HepG2 (cell line): Measurements from ENCODE around the gene CYSRT1. TPM values are rescaled to one million over a fixed set of nuclear protein-coding genes. Genes with fewer than 3 reads are reported as not detected.
A peak's percentile ranks its signal among the peaks of the same experiment; 100 is the strongest.

Experiments
- EZH2 ChIP-seq: conservative IDR thresholded peaks from 2 replicates; pipeline ENCODE4 v1.6.1; 2012; ENCODE audit warnings: mild to moderate bottlenecking, low read depth, low read length, moderate library complexity
- FOSL1 ChIP-seq: sonication (generic); formaldehyde crosslinking; IDR thresholded peaks from 2 replicates; pipeline ENCODE4 v1.9.0; 2021; ENCODE audit warnings: missing genetic modification reagents, borderline replicate concordance
- GATA4 ChIP-seq: sonication (generic); IDR thresholded peaks from 2 replicates; pipeline ENCODE4 v1.6.1; 2016; ENCODE audit warnings: antibody characterized with exemption, low read depth, borderline replicate concordance
- POGZ ChIP-seq: sonication (generic); formaldehyde crosslinking; IDR thresholded peaks from 2 replicates; pipeline ENCODE4 v1.4.0; 2020; ENCODE audit warnings: mild to moderate bottlenecking, missing genetic modification reagents
- RFX5 ChIP-seq: IDR thresholded peaks from 2 replicates; pipeline ENCODE4 v1.6.1; 2011; ENCODE audit warnings: low read depth, low read length, improper control_type of control experiment
- SKI ChIP-seq: fragments of 450-650 bp; IDR thresholded peaks from one replicate; pipeline ENCODE4 v1.6.1; 2018; ENCODE audit warnings: mild to moderate bottlenecking; ENCODE audit not compliant: partially characterized antibody
- SMAD1 ChIP-seq: sonication (generic); formaldehyde crosslinking; IDR thresholded peaks from 2 replicates; pipeline ENCODE4 v1.4.0; 2020; ENCODE audit warnings: missing genetic modification reagents, low read depth, mild to moderate bottlenecking, borderline replicate concordance
- SMC3 ChIP-seq: IDR thresholded peaks from 2 replicates; pipeline ENCODE4 v1.6.1; 2011; ENCODE audit warnings: low read length, improper control_type of control experiment
- SP5 ChIP-seq: IDR thresholded peaks from 2 replicates; pipeline ENCODE4 v1.6.1; 2016; ENCODE audit warnings: low read depth, borderline replicate concordance
- STAG1 ChIP-seq: sonication (generic); formaldehyde crosslinking; IDR thresholded peaks from 2 replicates; pipeline ENCODE4 v1.4.0; 2020; ENCODE audit warnings: missing genetic modification reagents
- TFAP4 ChIP-seq: sonication (generic); IDR thresholded peaks from 2 replicates; pipeline ENCODE4 v1.6.1; 2016; ENCODE audit warnings: low read depth, borderline replicate concordance
- ZKSCAN5 ChIP-seq: sonication (generic); formaldehyde crosslinking; IDR thresholded peaks from 2 replicates; pipeline ENCODE4 v1.5.1; 2020; ENCODE audit warnings: mild to moderate bottlenecking, missing genetic modification reagents
- ZNF20 ChIP-seq: sonication (generic); formaldehyde crosslinking; IDR thresholded peaks from 2 replicates; pipeline ENCODE4 v1.4.0; 2020; ENCODE audit warnings: mild to moderate bottlenecking, moderate library complexity, missing genetic modification reagents
- ZNF232 ChIP-seq: sonication (generic); formaldehyde crosslinking; IDR thresholded peaks from 2 replicates; pipeline ENCODE4 v1.4.0; 2020; ENCODE audit warnings: missing genetic modification reagents, borderline replicate concordance
- ZNF382 ChIP-seq: sonication (generic); formaldehyde crosslinking; IDR thresholded peaks from 2 replicates; pipeline ENCODE4 v1.5.0; 2020; ENCODE audit warnings: missing genetic modification reagents, mild to moderate bottlenecking, borderline replicate concordance
- ZNF687 ChIP-seq: sonication (generic); formaldehyde crosslinking; IDR thresholded peaks from 2 replicates; pipeline ENCODE4 v1.5.1; 2020; ENCODE audit warnings: mild to moderate bottlenecking, missing genetic modification reagents, moderate library complexity
- ZNF720 ChIP-seq: sonication (generic); formaldehyde crosslinking; IDR thresholded peaks from 2 replicates; pipeline ENCODE4 v1.4.0; 2020; ENCODE audit warnings: missing genetic modification reagents
- polyA plus RNA-seq, 8 experiments: library from polyadenylated mRNA; depleted of rRNA in 3 of 8; stranded (reverse) in 7 of 8; unstranded in 1 of 8; fragments of >200 nt; fragmentation: Illumina TruSeq in 4 of 8; extraction: Trizol in 4 of 8; gene quantifications; 2 replicates each; pipeline versions ENCODE4 v1.2.1 to v1.2.3, GENCODE V29; 2011 to 2016; ENCODE audit warnings: low read depth in 4 of 8, missing spikeins in 1 of 8, mixed read lengths in 1 of 8; ENCODE audit not compliant: insufficient read depth in 1 of 8
- total RNA-seq, 5 experiments: library from RNA; depleted of rRNA; stranded (reverse); fragments of >200 nt; fragmentation: Illumina TruSeq; extraction: Trizol; gene quantifications; 2 replicates each; pipeline ENCODE4 v1.2.3, GENCODE V29; 2016; ENCODE audit warnings: low read depth in 1 of 5
- TF ChIP-seq, protein P1 (sequence below): sonication (generic); formaldehyde crosslinking; IDR thresholded peaks from 2 replicates; pipeline ENCODE4 v1.5.1; 2020; ENCODE audit warnings: mild to moderate bottlenecking, missing genetic modification reagents

CYSRT1 gene
- total and polyA plus RNA-seq, 2 of the 13 experiments (the other 11 are each of a cell fraction or from before 2014, with no cell fraction given): 1.5 to 2.1 TPM

GRCh38 chr9:137176302-137177182, 48.4 kb upstream of the CYSRT1 start (continued):
- TF ChIP-seq SMC3 (0 out of 2 replicates have a peak, but pooled peaks have one; percentile 20), ZKSCAN5 (CRISPR knock-in tag) (no peak), ZNF687 (CRISPR knock-in tag) (0 out of 2 replicates have a peak, but pooled peaks have one; percentile 25), SP5 (CRISPR knock-in tag) (no peak), POGZ (CRISPR knock-in tag) (no peak), ZNF382 (CRISPR knock-in tag) (no peak), ZNF20 (CRISPR knock-in tag) (no peak), RFX5 (no peak), ZNF720 (no peak), EZH2 (no peak), STAG1 (peak; percentile 70), ZNF232 (CRISPR knock-in tag) (no peak), GATA4 (no peak), SKI (peak; percentile 16), FOSL1 (CRISPR knock-in tag) (no peak), TFAP4 (peak; percentile 13; the same call in 1 of the 2 replicates), SMAD1 (CRISPR knock-in tag) (no peak)
- TF ChIP-seq, protein P1, sequence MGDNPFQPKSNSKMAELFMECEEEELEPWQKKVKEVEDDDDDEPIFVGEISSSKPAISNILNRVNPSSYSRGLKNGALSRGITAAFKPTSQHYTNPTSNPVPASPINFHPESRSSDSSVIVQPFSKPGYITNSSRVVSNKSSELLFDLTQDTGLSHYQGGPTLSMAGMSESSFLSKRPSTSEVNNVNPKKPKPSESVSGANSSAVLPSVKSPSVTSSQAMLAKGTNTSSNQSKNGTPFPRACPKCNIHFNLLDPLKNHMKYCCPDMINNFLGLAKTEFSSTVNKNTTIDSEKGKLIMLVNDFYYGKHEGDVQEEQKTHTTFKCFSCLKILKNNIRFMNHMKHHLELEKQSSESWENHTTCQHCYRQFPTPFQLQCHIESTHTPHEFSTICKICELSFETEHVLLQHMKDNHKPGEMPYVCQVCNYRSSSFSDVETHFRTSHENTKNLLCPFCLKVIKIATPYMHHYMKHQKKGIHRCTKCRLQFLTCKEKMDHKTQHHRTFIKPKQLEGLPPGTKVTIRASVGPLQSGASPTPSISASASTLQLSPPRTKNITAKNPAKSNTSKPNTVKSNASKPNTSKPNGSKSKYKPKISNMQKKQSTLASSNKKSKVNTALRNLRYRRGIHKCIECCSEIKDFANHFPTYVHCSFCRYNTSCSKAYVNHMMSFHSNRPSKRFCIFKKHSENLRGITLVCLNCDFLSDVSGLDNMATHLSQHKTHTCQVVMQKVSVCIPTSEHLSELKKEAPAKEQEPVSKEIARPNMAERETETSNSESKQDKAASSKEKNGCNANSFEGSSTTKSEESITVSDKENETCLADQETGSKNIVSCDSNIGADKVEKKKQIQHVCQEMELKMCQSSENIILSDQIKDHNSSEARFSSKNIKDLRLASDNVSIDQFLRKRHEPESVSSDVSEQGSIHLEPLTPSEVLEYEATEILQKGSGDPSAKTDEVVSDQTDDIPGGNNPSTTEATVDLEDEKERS (CRISPR knock-in tag): 0 out of 2 replicates have a peak, but pooled peaks have one; percentile 22
